GM18526 (cell line): ENCODE data around the gene SH3RF3.

Experiments used
- POLR2A ChIP-seq: IDR thresholded peaks from 3 replicates; pipeline ENCODE4 v1.6.1; 2011; ENCODE audit not compliant: insufficient read length; ENCODE audit errors: extremely low read depth

SH3RF3 gene

GRCh38 chr2:109130723-109130995 lies 1.7 kb downstream of the SH3RF3 start:
- no peak for TF ChIP-seq POLR2A

- TF ChIP-seq POLR2A: no peak
Observed at GRCh38 chr2:109131777-109132176, 2.8 kb downstream of the SH3RF3 start.

- TF ChIP-seq POLR2A: no peak
Observed at GRCh38 chr2:109132626-109133025, 3.6 kb downstream of the SH3RF3 start.

- no peak for TF ChIP-seq POLR2A
Observed at GRCh38 chr2:109133746-109134145, 4.7 kb downstream of the SH3RF3 start.

GRCh38 chr2:109134741-109135358 lies 5.8 kb downstream of the SH3RF3 start:
- no peak for TF ChIP-seq POLR2A

- no peak for TF ChIP-seq POLR2A
Observed at GRCh38 chr2:109135359-109136197, 6.6 kb downstream of the SH3RF3 start.

- TF ChIP-seq POLR2A: no peak
Observed at GRCh38 chr2:109136542-109136941, 7.5 kb downstream of the SH3RF3 start.

- TF ChIP-seq POLR2A: no peak
Observed at GRCh38 chr2:109137616-109138015, 8.6 kb downstream of the SH3RF3 start.

GRCh38 chr2:109138449-109138848 lies 9.4 kb downstream of the SH3RF3 start:
- TF ChIP-seq POLR2A: no peak

GRCh38 chr2:109139002-109139401 lies 10.0 kb downstream of the SH3RF3 start:
- TF ChIP-seq POLR2A: no peak

GRCh38 chr2:109139865-109140396 lies 10.9 kb downstream of the SH3RF3 start:
- TF ChIP-seq POLR2A: no peak

GRCh38 chr2:109141006-109141600 lies 12.1 kb downstream of the SH3RF3 start:
- TF ChIP-seq POLR2A: no peak

GRCh38 chr2:109141727-109142283 lies 12.8 kb downstream of the SH3RF3 start:
- TF ChIP-seq POLR2A: no peak

GRCh38 chr2:109142416-109143210 lies 13.6 kb downstream of the SH3RF3 start:
- TF ChIP-seq POLR2A: no peak
